ENCODE measurements around the gene GGACT.
"Not testable (repeated sequence)": the region's sequence is repeated elsewhere in the genome, so short reads cannot be mapped to it uniquely, and the experiment has no call there.

GGACT gene

DNA sequence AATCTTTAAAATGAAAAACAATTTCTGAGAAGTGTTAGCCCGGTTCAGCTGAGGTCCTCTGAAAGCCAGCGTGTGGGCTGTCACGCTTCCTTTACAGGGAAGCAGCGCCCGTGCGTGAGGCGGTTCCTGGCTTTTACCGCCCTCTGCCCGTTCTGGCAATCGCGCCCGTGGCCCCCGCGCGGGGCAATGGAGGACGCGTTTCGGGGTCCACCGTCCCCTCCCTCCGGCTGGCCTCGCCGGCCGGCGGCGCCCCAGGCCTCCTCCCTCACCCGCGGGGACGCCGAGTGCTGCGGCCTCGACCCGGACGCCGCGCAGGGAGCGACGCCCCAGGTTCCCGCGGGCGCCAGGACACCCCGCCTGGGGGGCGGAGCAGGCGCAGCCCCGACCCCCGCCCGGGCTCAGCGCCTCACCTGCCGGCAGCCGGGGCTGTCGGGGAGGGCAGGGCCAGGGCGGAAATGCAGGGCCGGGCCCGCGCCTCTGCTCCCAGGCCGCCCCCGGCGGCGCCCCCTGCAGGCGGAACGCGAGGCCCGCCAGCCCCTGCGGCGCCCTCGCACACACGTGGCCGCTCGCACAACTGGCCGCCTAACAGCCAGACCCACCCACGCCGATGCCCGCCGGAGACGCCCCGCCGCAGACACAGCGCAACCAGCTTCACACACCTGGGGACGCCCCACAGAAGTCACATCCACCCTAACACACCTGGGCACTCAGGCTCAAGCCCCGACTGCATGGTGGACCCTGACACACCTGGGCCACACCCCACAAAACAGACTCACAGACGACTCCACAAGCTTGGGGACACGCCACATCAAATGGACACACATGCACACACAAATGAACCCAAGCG, at the start of gene GGACT:
TSS of gene GGACT (minus strand) at position 459 of the 847 bp plus-strand sequence. CDS start 56,198 bp downstream, outside the sequence.
- DNase-seq: peak; percentile 71

DNA sequence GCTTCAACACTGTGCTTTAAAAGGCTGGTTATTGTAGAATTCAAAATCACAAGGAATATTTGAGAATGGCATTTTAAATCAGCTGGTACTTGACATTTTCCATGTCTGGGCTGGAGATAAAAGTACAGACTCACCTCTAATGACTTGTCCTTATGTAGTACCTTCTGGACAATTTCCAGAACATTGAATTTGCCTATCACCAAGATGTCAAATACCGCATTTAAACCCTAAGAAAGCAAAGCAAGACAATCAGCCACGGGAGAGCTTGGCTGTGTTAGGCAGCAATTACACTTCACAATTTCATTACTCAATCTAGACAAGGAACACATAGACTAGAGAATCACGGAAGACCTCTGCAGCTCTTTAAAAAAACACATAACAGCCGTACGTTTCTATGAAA, 49.2 kb upstream of the GGACT start:
- DNase-seq: no peak

DNA sequence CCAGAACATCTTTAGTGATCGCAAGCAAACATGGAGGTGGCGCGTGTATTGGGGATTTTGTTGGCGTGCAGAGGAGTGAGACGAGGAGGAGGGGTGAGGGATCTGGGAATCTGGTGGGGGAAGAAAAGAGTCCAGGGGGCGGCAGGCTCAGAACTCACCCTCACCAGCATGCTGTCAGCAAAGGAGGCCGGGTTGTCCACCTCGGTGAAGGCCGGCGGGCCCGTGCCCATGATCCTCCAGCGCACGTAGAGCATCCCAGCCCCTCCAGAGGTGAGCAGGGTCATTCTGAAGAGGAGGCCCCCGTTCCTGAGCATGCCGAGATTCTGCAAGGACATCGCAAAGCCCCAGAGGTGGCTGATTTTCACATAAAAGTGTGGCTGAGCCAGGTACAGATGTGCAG, 48.8 kb upstream of the GGACT start:
- DNase-seq: no peak

DNA sequence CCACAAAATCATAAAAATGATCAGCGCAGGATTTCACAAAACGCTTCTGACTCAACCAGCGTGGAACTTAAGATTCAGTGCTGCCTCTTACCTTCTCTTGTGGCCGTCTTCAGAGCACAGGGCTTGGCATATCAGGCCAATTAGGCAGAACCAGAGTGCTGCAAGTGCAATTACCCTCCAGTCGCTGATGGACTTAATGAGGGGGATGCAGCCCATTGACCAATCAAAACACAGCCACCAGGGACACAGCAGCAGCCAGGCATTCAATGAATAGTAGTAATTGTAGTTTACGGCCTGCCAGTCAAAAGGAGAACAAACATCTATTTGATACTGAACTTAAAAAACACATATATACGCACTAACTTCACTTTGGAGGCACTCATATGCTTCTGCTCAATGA, 47.9 kb upstream of the GGACT start:
- no peak for DNase-seq

DNA sequence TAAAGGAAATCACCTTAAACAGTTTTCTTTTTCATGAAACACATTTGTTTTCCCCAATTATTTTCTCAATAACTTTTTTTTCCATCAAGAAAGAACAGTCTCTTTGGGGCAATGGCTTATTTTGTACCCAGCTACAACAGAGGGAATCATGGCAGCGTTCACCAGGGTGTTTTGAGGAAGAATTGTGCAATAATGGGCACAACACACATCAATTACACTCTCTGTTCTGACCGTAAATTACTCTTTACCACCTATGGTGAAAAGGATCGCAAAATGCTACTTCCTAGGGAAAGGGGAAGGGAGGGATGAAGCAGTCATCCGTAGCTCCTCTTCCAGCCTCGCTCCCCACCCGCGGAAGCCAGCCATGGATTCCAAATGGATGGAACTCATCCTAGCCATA, 47.4 kb upstream of the GGACT start:
- no peak for DNase-seq

DNA sequence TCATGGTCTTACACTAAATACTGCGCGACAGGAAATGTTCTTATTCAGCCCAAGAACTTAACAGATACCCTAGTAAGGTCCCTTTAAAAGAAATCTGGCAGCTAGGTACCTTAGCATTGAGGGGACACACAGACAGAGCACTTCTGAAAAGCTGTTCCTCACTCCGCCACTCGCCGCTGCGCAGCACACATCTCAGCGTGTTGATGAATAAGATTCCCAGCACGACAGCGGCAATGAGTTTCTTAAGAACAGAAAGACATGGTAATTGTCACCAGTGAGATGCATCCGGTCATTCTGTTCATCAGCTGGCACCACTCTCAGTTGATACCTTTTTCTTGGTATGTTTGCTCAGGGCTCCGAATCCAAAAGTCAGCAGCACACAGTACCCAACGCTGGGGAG, 46.1 kb upstream of the GGACT start:
- no peak for DNase-seq

DNA sequence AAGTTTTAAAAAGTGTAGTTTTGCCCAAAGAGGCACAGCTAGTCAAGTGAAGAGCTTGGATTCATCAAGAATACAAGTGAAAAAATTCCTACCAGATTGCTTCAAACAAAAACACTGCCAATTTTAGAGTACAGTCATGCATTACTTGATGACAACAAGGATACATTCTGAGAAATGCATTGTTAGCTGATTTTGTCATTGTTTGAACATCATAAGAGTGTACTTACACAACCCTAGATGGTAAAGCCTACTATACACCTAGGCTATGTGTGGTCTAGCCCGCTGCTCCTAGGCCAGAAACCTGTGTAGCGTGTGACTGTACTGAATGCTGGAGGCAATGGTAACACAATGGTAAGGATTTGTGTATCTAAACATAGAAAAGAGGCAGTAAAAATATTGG, 44.9 kb upstream of the GGACT start:
- DNase-seq: no peak

DNA sequence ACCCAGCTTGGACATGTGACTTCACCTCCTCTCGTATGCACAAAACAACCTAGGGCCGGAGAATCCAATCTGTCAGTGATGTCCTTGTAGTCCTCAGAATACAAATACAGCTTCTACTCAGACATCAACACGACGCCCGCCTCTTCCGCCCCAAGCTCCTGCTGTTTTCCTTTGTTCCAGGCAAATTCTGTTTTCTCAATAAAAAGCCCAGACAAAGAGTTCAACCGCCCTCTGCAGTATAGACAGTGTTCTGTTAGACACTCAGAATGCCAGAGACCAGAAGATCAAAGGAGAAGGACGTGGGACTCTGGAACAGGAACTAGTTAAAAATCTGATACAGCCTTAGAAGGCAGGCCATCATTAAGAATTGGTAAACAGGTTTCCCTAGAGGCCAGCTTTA, 42.0 kb upstream of the GGACT start:
- DNase-seq: no peak

DNA sequence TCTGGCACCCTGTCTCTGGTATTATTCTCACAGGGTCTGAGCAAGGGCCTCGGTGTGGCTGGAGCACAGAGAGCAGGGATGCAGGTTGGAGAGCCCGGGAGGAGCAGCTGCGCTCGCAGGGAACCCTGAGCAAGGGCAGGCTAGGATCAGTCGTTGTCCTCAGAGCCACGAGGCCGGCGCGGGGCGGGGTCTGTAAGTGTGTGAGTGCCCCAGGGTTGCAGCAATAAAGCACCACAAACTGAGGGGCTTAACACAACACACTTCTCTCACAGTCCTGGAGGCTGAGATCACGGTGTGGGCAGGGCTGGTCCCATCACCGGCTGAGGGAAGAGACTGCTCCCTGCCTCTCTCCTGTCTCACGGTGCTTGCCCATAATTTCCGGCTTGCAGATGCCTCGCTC, 38.5 kb upstream of the GGACT start:
- DNase-seq: no peak

DNA sequence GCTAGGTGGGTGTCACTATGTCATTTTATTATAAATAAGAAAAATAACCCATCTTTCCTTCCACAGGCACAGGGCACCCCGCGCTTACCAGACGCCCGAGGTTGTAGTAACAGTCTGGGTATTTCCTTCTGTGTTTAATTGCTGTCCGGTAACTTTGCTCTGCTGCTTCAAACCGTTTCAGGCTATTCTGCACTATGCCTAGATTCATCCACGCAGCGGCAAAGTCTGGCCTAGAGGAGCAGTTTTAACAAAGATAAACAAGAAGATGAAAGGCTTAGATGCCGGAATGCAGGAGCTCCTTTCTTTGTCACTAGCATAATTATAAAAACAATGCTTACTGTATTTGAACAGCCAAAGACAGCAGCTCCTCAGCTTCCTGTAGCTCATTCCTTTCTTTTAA, 36.9 kb upstream of the GGACT start:
- no peak for DNase-seq

DNA sequence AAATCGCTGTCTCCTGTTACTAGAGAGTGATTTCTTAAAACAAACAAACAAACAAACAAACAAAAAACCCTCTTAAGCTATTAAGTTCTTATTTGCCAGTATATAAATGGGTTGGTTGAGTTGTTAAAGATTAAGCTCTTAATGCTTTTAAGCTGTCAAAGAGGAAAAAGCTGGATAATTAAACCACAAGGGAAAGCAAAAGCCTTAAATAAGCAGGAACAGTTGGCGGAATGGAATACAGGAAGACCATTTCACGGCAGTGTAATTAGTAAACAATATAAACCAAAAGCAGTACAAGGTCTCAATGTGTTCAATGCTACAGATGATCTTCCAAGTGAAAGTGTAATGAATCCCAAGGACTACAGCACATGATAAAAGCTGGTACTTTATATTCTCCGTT, 32.2 kb upstream of the GGACT start:
- no peak for DNase-seq

DNA sequence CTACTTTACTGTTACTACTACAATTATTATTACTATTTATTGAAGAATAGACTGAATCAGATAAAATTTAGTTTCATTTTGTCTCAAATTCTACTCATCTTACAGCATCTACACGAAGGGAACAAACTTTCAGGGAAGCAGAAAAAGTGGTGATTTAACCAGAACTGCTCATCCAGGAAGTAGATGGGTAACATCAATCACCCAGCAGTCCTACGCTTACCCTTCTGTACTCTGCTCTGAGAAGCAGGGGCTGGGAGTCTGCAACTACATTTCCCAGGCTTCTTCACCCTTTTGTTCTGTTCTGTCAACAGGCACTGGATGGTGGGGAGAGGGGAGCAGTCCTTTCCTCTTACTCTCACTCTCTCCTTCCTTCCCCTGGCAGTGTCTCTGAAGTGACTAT, 31.4 kb upstream of the GGACT start:
- no peak for DNase-seq

DNA sequence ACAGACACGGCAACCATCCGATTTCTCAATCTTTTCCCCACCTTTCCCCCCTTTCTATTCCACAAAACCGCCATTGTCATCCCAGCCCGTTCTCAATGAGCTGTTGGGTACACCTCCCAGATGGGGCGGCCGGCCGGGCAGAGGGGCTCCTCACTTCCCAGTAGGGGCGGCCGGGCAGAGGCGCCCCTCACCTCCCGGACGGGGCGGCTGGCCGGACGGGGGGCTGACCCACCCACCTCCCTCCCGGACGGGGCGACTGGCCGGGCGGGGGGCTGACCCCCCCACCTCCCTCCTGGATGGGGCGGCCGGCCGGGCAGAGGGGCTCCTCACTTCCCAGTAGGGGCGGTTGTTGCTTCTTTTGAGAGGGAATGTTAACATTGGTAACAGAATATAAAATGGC, 30.3 kb upstream of the GGACT start:
- not testable (repeated sequence) for DNase-seq

DNA sequence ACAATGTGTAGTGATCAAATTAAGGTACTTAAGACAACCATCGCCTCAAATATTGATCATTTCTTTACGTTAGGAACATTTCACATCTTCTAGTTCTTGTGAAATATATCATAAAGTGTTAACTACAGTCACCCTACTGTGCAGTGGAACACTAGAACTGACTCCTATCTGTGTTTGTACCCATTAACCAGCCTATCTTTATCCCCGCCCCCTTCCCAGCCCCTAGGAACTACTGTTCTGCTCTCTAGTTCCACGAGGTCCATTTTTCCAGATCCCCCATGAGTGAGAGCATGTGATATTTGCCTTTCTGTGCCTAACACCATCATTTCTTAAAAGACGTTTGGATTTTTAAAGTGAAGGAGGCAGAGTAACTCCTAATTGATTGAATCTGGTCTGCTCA, 24.4 kb upstream of the GGACT start:
- no peak for DNase-seq

DNA sequence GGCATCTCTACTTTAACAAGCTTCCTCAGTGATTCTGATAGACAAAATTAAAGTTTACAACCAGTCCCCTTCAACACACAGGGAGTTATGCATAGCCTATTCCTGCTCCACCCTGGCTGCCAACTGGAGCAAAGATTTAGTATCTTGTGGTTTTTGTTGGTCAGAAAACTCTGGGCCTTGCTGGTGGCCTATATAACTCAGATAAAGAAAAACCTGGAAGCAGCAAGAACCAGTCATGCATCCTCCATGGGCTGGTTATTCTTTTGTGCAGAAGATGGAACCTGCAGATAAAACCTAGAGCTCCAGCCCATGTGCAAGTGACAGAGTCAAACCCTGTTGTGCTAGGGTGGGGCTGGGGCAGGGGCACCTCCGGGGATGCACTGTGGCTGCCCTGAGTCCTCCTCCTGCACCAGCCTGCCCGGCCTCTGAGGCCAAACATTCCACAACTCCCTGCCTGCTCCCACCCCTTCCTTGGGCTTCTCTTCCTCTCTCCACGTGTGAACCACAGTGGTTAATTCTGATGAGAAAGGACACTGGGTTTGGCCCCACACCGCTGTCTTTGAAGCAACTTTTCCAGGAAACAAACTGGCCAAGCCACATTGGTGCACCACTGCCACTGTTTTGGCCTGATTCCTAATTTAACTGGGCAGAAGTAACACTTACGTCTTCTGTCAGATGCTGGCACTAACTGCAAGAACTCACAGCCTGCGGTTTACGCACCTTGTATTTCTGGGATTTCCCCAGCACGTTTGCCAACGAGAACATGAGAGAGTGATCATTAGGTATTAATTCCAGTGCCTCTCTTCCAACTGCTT, 23.3 kb upstream of the GGACT start:
- peak; percentile 22 for DNase-seq

DNA sequence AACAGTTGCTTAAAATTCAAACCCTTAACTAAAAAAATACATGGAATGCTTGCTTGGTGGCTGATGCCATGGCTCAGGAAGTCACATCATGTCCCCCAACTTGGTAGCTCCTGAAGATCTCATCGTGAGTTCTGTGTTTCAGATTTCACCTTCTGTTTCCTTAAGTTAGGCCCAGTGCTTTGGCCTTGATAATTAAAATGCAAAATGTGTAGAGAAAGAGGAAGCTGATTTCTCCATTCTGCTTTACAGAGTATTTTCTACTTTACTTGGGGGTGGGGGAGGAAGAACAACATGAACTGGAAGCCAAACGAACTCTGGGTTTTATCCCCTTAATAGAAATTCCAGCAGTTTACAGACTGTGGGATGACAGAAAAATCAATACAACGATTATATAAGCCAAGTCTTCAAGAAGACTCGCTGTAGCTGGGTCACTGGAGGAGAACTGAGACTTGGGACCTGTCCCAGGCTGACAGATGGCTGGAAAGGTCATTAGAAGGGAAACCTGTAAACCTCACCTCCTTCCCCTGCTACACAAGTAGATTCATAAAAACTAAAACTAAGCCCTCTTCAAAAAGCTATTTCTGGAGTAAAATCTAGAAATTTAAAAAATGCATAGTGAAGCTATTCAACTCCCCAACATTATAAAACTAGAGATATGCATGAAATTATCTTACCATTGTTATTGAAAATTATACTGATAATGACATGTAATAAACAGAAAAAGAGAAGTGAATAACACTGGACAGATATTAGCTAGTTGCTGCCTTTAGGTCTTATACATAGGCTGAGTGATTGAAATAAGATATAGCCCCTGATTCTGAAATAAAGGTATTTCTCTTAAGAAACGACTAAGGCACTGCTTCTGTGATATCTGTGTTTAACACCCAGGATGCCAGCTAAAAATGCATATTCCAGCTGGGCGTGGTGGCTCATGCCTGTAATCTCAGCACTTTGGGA, 22.1 kb upstream of the GGACT start:
- DNase-seq: no peak

DNA sequence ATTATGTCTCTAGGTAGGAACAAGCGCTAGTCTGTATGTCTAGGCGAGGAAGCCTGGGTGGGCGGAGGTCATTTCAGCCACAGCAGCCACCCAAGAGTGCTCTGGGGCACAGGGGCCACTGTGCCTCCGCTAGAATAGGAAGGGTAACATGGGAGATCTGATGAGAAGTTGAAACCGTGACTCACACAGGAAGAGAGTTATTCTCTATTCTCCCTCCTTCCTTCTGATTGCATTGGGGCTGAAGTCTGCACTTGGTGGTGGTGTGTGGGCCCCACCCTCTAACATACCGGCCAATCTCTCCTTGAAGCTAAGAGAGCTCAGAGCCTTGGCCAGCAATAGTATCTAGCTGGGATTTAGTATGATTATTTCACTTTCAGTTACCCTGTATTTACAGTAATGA, 20.3 kb upstream of the GGACT start:
- DNase-seq: peak; percentile 45

DNA sequence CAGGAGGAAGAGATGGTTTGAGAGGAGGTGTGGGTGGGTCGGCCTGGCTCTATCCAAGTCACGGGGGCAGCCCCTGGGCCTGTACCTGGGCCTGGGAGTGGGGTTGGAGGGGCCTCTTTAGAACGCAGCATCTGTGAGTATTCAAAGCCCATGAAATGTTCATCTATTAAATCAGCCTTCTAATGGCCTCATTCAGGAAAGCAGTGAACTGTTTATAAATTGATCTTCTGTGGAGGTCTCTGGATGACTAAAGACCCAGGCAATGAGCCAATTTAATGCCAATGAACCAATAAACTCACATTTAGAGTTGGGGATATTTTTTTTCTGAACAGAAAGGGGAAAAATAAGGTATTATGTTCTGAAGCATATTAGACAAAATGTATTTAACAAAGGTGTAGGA, 19.9 kb upstream of the GGACT start:
- DNase-seq: no peak

DNA sequence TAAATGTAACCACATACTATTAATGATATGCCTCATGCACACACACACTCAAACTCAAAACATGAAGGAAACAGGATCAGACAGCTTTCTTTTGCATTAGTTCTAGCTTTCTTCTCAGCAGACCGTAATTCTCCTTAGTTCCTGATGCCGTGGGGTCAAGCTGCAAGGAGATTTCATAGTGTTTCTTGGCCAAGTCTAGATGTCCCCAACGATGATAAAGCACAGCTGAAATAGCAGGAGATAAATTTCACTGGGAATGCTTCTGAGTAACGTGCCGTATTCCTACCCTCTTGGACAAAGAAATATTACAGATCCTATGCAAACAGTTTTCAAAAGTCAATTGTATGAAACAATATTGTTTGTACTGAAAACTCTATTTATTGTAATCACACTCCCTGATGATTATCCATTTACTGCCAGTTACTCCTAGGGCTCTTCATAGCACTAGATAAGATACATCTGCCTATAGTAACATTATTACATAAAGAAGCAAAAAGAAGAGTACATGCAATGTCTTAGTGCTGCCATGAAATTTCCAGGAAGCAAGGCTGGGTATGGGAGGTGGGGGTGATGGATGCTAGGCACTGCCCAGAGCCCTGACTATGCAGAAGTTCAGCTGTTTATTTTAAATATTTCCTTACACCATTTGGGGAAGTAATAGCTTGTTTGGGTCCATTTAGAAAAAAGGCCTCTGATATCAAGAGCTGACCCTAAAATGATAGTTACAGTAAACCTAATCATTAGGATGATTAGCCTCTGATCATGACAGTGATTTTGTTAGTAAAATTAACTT, 16.5 kb upstream of the GGACT start:
- DNase-seq: no peak

DNA sequence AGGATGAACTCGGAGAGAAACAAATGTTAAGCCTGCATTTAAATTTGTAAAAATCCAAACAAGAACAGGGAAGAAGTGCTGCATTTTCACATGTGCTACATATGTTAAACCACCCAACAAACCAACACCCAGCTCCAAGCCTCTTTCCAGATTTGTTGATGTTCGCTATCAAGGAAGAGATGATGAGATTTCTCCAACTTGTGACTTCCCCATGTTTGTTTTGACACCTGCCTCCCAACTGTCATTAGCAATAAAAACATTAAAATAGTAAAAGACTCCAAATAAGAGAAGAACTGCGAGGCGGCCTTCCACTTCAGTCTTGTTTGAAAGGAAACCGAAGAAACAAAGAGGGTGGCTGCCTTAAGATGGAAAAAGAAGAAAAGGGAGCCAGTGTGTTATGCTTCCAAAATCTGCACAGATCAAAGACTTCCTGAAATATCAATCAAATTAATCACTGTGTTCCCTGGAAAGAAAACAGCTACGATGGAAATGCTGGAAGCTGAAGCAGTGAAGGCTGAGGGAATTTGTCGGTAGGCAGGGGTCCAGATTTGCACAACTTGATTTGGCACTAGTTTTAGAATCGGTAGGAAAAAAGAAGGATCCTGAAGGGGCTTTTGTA, 14.0 kb upstream of the GGACT start:
- DNase-seq: no peak

DNA sequence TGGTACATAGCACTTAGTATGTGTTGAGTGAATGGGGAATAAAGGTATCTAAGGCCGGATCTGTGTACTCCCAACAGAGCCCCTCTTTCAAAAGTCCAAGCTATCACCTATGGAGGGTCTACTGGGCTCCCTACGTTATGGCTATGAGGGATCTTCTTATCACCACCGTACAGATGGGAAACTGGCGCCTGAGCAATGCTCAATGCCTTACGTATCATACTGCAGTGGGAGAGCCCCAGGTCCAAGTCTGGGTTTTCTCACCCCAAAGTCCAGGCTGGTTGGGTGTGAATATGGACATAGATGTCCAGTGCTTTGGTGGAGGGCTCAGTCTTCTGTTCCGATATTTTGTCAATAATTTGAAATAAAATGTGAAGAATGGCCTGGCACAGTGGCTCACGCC, 13.1 kb upstream of the GGACT start:
- no peak for DNase-seq

DNA sequence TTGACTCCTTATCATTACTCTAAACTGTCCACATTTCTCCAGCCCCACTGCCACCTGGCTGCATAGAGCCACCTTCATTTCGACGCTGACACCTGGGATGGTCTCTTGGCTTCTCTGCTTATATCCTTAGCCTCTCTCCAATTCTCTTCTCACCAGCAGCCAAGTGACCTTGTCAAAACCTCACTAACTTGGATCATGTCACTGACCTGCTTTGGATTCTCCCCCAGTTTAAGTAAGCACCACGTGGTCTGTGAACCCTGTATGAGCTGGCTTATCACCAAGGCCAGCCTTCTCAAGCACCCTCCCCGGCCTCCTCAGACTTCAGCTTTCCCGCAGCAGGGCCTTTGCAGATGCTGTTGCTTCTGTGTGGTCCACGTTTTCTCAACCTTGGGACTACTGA, 12.3 kb upstream of the GGACT start:
- peak; percentile 39 for DNase-seq

All from hematopoietic multipotent progenitor cell treated with erythropoietin and hydrocortisone succinate and interleukin-3 and kit ligand, for 8 days (in vitro differentiated cells).